GM18505 (cell line): ENCODE results near the gene OGDH.

Experiments
- ATAC-seq: cut with Tn5 transposase; IDR thresholded peaks from one replicate; pipeline ENCODE4 v1.9.1; 2021; ENCODE audit not compliant: unreplicated experiment
- POLR2A ChIP-seq: IDR thresholded peaks from 4 replicates; pipeline ENCODE4 v1.6.1; 2011; ENCODE audit warnings: borderline replicate concordance; ENCODE audit not compliant: insufficient read depth, insufficient read length; ENCODE audit errors: extremely low read depth

Gene OGDH

GRCh38 chr7:44617225-44617890 lies 10.9 kb downstream of the OGDH start:
- ATAC-seq, result no peak

GRCh38 chr7:44618045-44618444 lies 11.6 kb downstream of the OGDH start:
- no peak for ATAC-seq
- no peak for TF ChIP-seq POLR2A

More at GRCh38 chr7:44617225-44617890, 10.9 kb downstream of the OGDH start:
- no peak for TF ChIP-seq POLR2A

- TF ChIP-seq POLR2A, result no peak
- ATAC-seq, result no peak
Measured at GRCh38 chr7:44618753-44619152, 12.3 kb downstream of the OGDH start.

GRCh38 chr7:44621034-44621749 lies 14.8 kb downstream of the OGDH start:
- no peak for ATAC-seq
- no peak for TF ChIP-seq POLR2A

GRCh38 chr7:44621750-44622103 lies 15.3 kb downstream of the OGDH start:
- no peak for ATAC-seq

GRCh38 chr7:44622342-44623151 lies 16.1 kb downstream of the OGDH start:
- peak; percentile 43 for ATAC-seq
- no peak for TF ChIP-seq POLR2A

More at GRCh38 chr7:44621750-44622103, 15.3 kb downstream of the OGDH start:
- no peak for TF ChIP-seq POLR2A

- no peak for ATAC-seq
- TF ChIP-seq POLR2A, result no peak
Measured at GRCh38 chr7:44624318-44624717, 17.9 kb downstream of the OGDH start.

GRCh38 chr7:44625526-44626471 lies 19.4 kb downstream of the OGDH start:
- TF ChIP-seq POLR2A, result no peak
- no peak for ATAC-seq

- TF ChIP-seq POLR2A, result no peak
- no peak for ATAC-seq
Measured at GRCh38 chr7:44626620-44627019, 20.2 kb downstream of the OGDH start.

- no peak for TF ChIP-seq POLR2A
- no peak for ATAC-seq
Measured at GRCh38 chr7:44629829-44630522, 23.5 kb downstream of the OGDH start.

- no peak for ATAC-seq
- TF ChIP-seq POLR2A, result no peak
Measured at GRCh38 chr7:44630792-44631457, 24.5 kb downstream of the OGDH start.
